Measurements from ENCODE around the gene TBC1D13. TPM values are rescaled to one million over a fixed set of nuclear protein-coding genes. Genes with fewer than 3 reads are reported as not detected.
"Not testable (repeated sequence)": the region's sequence is repeated elsewhere in the genome, so short reads cannot be mapped to it uniquely, and the experiment has no call there.

TBC1D13 gene
- total and polyA plus RNA-seq, 2 donors from 2014 or later: 29.0 to 38.5 TPM

DNA sequence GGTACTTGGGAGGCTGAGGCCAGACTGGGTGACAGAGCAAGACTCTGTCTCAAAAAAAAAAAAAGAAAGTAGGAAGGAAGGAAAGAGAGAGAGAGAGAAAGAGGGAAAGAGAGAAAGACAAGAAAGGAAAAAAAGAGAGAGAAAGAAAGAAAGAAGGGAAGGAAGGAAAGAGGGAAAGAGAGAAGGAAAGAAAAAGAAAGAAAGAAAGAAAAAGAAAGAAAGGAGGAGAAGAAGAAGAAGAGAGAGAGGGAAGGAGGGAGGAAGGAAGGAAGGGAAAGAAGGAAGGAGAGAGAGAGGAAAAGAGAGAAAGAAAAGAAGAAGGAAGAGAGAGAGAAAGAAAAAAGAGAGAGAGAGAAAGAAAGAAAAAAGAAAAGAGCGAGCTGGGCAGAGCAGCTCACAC, 12.2 kb upstream of the TBC1D13 start:
- Histone ChIP-seq H3K27me3 (ENCODE audit: control insufficient read depth, insufficient read depth, low read length) (no peaks in the 10 kb centered on the region), H3K27ac (ENCODE audit: low read depth in 2 of 2, low read length in 2 of 2) (no peak overlapping the region), H3K4me3 (ENCODE audit: low read length in 3 of 3) (no peak overlapping the region), H3K4me1 (ENCODE audit: control insufficient read depth in 2 of 3, insufficient read depth in 2 of 3, low read depth in 1 of 3, low read length in 3 of 3) (peaks cover 0 to 10% (median 0%) of the 10 kb centered on the region in 3 donors), H3K9me3 (ENCODE audit: control insufficient read depth in 2 of 3, insufficient read depth in 1 of 3, low read length in 3 of 3) (no peaks in the 10 kb centered on the region), H3K9ac (ENCODE audit: low read length in 3 of 3) (no peak overlapping the region), H3K36me3 (ENCODE audit: control insufficient read depth in 2 of 3, insufficient read depth in 3 of 3, low read length in 3 of 3) (no peaks in the 10 kb centered on the region)
- TF ChIP-seq, protein P1, sequence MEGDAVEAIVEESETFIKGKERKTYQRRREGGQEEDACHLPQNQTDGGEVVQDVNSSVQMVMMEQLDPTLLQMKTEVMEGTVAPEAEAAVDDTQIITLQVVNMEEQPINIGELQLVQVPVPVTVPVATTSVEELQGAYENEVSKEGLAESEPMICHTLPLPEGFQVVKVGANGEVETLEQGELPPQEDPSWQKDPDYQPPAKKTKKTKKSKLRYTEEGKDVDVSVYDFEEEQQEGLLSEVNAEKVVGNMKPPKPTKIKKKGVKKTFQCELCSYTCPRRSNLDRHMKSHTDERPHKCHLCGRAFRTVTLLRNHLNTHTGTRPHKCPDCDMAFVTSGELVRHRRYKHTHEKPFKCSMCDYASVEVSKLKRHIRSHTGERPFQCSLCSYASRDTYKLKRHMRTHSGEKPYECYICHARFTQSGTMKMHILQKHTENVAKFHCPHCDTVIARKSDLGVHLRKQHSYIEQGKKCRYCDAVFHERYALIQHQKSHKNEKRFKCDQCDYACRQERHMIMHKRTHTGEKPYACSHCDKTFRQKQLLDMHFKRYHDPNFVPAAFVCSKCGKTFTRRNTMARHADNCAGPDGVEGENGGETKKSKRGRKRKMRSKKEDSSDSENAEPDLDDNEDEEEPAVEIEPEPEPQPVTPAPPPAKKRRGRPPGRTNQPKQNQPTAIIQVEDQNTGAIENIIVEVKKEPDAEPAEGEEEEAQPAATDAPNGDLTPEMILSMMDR (IDR thresholded peaks at IDR 0.05; ENCODE audit: borderline replicate concordance, extremely low read depth, insufficient read depth): no peak
- intact Hi-C loops (cut with DNase I): no loop called here
- DNase-seq (no peak), FAIRE-seq (no peak)

- H3K4me3 ChIP-seq (ENCODE audit: low read length in 3 of 3); intact Hi-C loops (cut with DNase I); DNase-seq; FAIRE-seq; H3K9ac ChIP-seq (ENCODE audit: low read length in 3 of 3); H3K27me3 ChIP-seq (ENCODE audit: control insufficient read depth, insufficient read depth, low read length); H3K4me1 ChIP-seq (ENCODE audit: control insufficient read depth in 2 of 3, insufficient read depth in 2 of 3, low read depth in 1 of 3, low read length in 3 of 3); H3K27ac ChIP-seq (ENCODE audit: low read depth in 2 of 2, low read length in 2 of 2); H3K36me3 ChIP-seq (ENCODE audit: control insufficient read depth in 2 of 3, insufficient read depth in 3 of 3, low read length in 3 of 3); H3K9me3 ChIP-seq (ENCODE audit: control insufficient read depth in 2 of 3, insufficient read depth in 1 of 3, low read length in 3 of 3): not testable (repeated sequence)
Measured at GRCh38 chr9:128780093-128780492, 7.0 kb upstream of the TBC1D13 start.

GRCh38 chr9:128781187-128782070, 5.6 kb upstream of the TBC1D13 start:
- Histone ChIP-seq H3K27ac (ENCODE audit: low read depth in 2 of 2, low read length in 2 of 2) (no peak overlapping the region), H3K4me1 (ENCODE audit: control insufficient read depth in 2 of 3, insufficient read depth in 2 of 3, low read depth in 1 of 3, low read length in 3 of 3) (no peaks in the 10 kb centered on the region), H3K9me3 (ENCODE audit: control insufficient read depth in 2 of 3, insufficient read depth in 1 of 3, low read length in 3 of 3) (no peaks in the 10 kb centered on the region), H3K4me3 (ENCODE audit: low read length in 3 of 3) (no peak overlapping the region), H3K27me3 (ENCODE audit: control insufficient read depth, insufficient read depth, low read length) (no peaks in the 10 kb centered on the region), H3K36me3 (ENCODE audit: control insufficient read depth in 2 of 3, insufficient read depth in 3 of 3, low read length in 3 of 3) (no peaks in the 10 kb centered on the region), H3K9ac (ENCODE audit: low read length in 3 of 3) (no peak overlapping the region)
- FAIRE-seq (no peak), DNase-seq (no peak)
- intact Hi-C loops (cut with DNase I): no loop called here
- TF ChIP-seq, protein P1 (IDR thresholded peaks at IDR 0.05; ENCODE audit: borderline replicate concordance, extremely low read depth, insufficient read depth): no peak

GRCh38 chr9:128782669-128783068, 4.4 kb upstream of the TBC1D13 start:
- no peak overlapping the region for H3K27ac ChIP-seq (ENCODE audit: low read depth in 2 of 2, low read length in 2 of 2)
- DNase-seq: no peak
- H3K4me3 ChIP-seq (ENCODE audit: low read length in 3 of 3): no peak overlapping the region
- TF ChIP-seq, protein P1 (IDR thresholded peaks at IDR 0.05; ENCODE audit: borderline replicate concordance, extremely low read depth, insufficient read depth): no peak
- no peak for FAIRE-seq
- H3K9ac ChIP-seq (ENCODE audit: low read length in 3 of 3): no peak overlapping the region
- intact Hi-C loops (cut with DNase I): no loop called here
- H3K36me3 ChIP-seq (ENCODE audit: control insufficient read depth in 2 of 3, insufficient read depth in 3 of 3, low read length in 3 of 3): no peaks in the 10 kb centered on the region
- no peaks in the 10 kb centered on the region for H3K27me3 ChIP-seq (ENCODE audit: control insufficient read depth, insufficient read depth, low read length)
- no peaks in the 10 kb centered on the region for H3K9me3 ChIP-seq (ENCODE audit: control insufficient read depth in 2 of 3, insufficient read depth in 1 of 3, low read length in 3 of 3)
- no peaks in the 10 kb centered on the region for H3K4me1 ChIP-seq (ENCODE audit: control insufficient read depth in 2 of 3, insufficient read depth in 2 of 3, low read depth in 1 of 3, low read length in 3 of 3)
